HepG2 (cell line): ENCODE results near the gene R3HCC1L.

Experiments used
- CHD4 ChIP-seq: fragments of 200-600 bp; sonication (generic); IDR thresholded peaks from 2 replicates; pipeline ENCODE4 v1.7.0; 2017; ENCODE audit warnings: mild to moderate bottlenecking, low read length, borderline replicate concordance
- CREM ChIP-seq, 2 experiments: sonication (generic) in 1 of 2; formaldehyde crosslinking in 1 of 2; IDR thresholded peaks; 2 replicates each; pipeline versions ENCODE4 v1.4.0 to v1.6.1; 2016 to 2020; ENCODE audit warnings: antibody characterized with exemption in 1 of 2, mild to moderate bottlenecking in 1 of 2, missing genetic modification reagents in 1 of 2
- MAFK ChIP-seq, 2 experiments: IDR thresholded peaks in 1 of 2; conservative IDR thresholded peaks in 1 of 2; 2 replicates each; pipeline ENCODE4 v1.6.1; 2011; ENCODE audit warnings: improper control_type of control experiment in 2 of 2, low read length in 2 of 2
- RFXAP ChIP-seq: sonication (generic); formaldehyde crosslinking; IDR thresholded peaks from 2 replicates; pipeline ENCODE4 v1.4.0; 2020; ENCODE audit warnings: missing genetic modification reagents, borderline replicate concordance
- ZNF563 ChIP-seq: sonication (generic); formaldehyde crosslinking; IDR thresholded peaks from 2 replicates; pipeline ENCODE4 v1.8.0; 2022; ENCODE audit warnings: mild to moderate bottlenecking, moderate library complexity, missing genetic modification reagents
- ZNF792 ChIP-seq: IDR thresholded peaks from 2 replicates; pipeline ENCODE4 v1.6.1; 2016
- TF ChIP-seq, protein P1 (sequence below): sonication (generic); formaldehyde crosslinking; IDR thresholded peaks from 2 replicates; pipeline ENCODE4 v1.4.0; 2020; ENCODE audit warnings: mild to moderate bottlenecking, low read depth, missing genetic modification reagents
- TF ChIP-seq, protein P2 (sequence below): IDR thresholded peaks from 2 replicates; pipeline ENCODE4 v1.6.1; 2016; ENCODE audit warnings: mild to moderate bottlenecking
- TF ChIP-seq, protein P3 (sequence below): sonication (generic); formaldehyde crosslinking; IDR thresholded peaks from 2 replicates; pipeline ENCODE4 v1.5.0; 2020; ENCODE audit warnings: mild to moderate bottlenecking, missing genetic modification reagents
- TF ChIP-seq, protein P4 (sequence below): sonication (generic); formaldehyde crosslinking; IDR thresholded peaks from 2 replicates; pipeline ENCODE4 v1.5.0; 2020; ENCODE audit warnings: mild to moderate bottlenecking, missing genetic modification reagents, moderate library complexity

DNA sequence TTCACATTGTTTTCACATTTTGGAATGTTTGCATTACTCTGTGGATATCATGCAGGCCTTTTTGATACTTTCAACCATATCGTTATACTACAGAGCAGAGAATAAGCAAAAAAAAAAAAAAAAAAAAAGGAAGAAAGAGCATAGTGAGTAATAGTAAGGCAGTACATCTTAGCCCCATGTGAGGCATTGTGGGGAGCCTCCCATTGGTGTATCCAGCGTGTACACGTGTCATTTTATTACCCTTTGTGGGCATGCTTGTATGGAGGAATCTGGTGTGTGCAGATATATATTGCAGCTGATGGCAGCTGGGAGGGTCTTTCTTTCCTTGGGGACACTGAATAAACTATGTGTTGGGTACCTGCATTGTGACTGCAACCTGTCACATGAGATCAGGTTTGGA is 19.6 kb downstream of the R3HCC1L start:
- TF ChIP-seq CHD4 (no peak), CREM (IDR thresholded peaks at IDR 0.05) (no peak), CREM (CRISPR knock-in tag; IDR thresholded peaks at IDR 0.05) (no peak), ZNF792 (CRISPR knock-in tag) (no peak), ZNF563 (no peak), MAFK (conservative IDR thresholded peaks at IDR 0.05 in 1 of 2, IDR thresholded peaks at IDR 0.05 in 1 of 2; ENCODE audit: low read length in 2 of 2) (no peak), RFXAP (CRISPR knock-in tag) (no peak)
- TF ChIP-seq, protein P1, sequence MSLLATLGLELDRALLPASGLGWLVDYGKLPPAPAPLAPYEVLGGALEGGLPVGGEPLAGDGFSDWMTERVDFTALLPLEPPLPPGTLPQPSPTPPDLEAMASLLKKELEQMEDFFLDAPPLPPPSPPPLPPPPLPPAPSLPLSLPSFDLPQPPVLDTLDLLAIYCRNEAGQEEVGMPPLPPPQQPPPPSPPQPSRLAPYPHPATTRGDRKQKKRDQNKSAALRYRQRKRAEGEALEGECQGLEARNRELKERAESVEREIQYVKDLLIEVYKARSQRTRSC (CRISPR knock-in tag): no peak
- TF ChIP-seq, protein P2, sequence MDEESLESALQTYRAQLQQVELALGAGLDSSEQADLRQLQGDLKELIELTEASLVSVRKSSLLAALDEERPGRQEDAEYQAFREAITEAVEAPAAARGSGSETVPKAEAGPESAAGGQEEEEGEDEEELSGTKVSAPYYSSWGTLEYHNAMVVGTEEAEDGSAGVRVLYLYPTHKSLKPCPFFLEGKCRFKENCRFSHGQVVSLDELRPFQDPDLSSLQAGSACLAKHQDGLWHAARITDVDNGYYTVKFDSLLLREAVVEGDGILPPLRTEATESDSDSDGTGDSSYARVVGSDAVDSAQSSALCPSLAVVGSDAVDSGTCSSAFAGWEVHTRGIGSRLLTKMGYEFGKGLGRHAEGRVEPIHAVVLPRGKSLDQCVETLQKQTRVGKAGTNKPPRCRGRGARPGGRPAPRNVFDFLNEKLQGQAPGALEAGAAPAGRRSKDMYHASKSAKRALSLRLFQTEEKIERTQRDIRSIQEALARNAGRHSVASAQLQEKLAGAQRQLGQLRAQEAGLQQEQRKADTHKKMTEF (CRISPR knock-in tag): no peak
- TF ChIP-seq, protein P3, sequence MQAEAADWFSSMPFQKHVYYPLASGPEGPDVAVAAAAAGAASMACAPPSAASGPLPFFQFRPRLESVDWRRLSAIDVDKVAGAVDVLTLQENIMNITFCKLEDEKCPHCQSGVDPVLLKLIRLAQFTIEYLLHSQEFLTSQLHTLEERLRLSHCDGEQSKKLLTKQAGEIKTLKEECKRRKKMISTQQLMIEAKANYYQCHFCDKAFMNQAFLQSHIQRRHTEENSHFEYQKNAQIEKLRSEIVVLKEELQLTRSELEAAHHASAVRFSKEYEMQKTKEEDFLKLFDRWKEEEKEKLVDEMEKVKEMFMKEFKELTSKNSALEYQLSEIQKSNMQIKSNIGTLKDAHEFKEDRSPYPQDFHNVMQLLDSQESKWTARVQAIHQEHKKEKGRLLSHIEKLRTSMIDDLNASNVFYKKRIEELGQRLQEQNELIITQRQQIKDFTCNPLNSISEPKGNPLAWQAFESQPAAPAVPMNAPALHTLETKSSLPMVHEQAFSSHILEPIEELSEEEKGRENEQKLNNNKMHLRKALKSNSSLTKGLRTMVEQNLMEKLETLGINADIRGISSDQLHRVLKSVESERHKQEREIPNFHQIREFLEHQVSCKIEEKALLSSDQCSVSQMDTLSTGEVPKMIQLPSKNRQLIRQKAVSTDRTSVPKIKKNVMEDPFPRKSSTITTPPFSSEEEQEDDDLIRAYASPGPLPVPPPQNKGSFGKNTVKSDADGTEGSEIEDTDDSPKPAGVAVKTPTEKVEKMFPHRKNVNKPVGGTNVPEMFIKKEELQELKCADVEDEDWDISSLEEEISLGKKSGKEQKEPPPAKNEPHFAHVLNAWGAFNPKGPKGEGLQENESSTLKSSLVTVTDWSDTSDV (CRISPR knock-in tag): no peak
- TF ChIP-seq, protein P4, sequence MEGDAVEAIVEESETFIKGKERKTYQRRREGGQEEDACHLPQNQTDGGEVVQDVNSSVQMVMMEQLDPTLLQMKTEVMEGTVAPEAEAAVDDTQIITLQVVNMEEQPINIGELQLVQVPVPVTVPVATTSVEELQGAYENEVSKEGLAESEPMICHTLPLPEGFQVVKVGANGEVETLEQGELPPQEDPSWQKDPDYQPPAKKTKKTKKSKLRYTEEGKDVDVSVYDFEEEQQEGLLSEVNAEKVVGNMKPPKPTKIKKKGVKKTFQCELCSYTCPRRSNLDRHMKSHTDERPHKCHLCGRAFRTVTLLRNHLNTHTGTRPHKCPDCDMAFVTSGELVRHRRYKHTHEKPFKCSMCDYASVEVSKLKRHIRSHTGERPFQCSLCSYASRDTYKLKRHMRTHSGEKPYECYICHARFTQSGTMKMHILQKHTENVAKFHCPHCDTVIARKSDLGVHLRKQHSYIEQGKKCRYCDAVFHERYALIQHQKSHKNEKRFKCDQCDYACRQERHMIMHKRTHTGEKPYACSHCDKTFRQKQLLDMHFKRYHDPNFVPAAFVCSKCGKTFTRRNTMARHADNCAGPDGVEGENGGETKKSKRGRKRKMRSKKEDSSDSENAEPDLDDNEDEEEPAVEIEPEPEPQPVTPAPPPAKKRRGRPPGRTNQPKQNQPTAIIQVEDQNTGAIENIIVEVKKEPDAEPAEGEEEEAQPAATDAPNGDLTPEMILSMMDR (CRISPR knock-in tag): no peak
